Natural killer cell (primary cell): ENCODE data around the gene IDI1. TPM values are rescaled to one million over a fixed set of nuclear protein-coding genes. Genes with fewer than 3 reads are reported as not detected.

ENCODE experiments used
- ATAC-seq, 3 donors: fragments of 150-1000 bp in 2 of 3; fragments of 200-7000 bp in 1 of 3; cut with Tn5 transposase; 1 replicate in 1 of 3; 2 replicates in 2 of 3; pipeline ENCODE4 v1.10.0; 2021; ENCODE audit warnings: mild to moderate bottlenecking in 2 of 3, moderate library complexity in 2 of 3
- DNase-seq, 2 donors: peaks; one replicate each; pipeline versions ENCODE4 v3.0.0 to v3.0.0-alpha.2; 2013 to 2021; ENCODE audit warnings: mixed read lengths in 1 of 2
- H3K27ac ChIP-seq: one replicate; pipeline ENCODE4 v1.5.1; 2013; ENCODE audit warnings: mild to moderate bottlenecking, low read length
- H3K27me3 ChIP-seq: one replicate; pipeline ENCODE4 v1.6.1; 2013; ENCODE audit warnings: low read length; ENCODE audit not compliant: control insufficient read depth, insufficient read depth
- H3K36me3 ChIP-seq: one replicate; pipeline ENCODE4 v1.6.1; 2013; ENCODE audit warnings: low read length; ENCODE audit not compliant: control insufficient read depth, insufficient read depth
- H3K4me1 ChIP-seq: one replicate; pipeline ENCODE4 v1.6.1; 2013; ENCODE audit warnings: low read length; ENCODE audit not compliant: control insufficient read depth, insufficient read depth
- H3K4me3 ChIP-seq: one replicate; pipeline ENCODE4 v1.5.1; 2013; ENCODE audit warnings: low read length
- H3K9me3 ChIP-seq: one replicate; pipeline ENCODE4 v1.6.1; 2013; ENCODE audit warnings: low read length; ENCODE audit not compliant: control insufficient read depth, insufficient read depth
- H3K27ac Mint-ChIP-seq, 2 donors: one replicate each; pipeline ENCODE4 v1.8.0; 2022; ENCODE audit warnings: mild to moderate bottlenecking in 2 of 2, mixed read lengths in 2 of 2, moderate library complexity in 1 of 2
- H3K27me3 Mint-ChIP-seq, 2 donors: one replicate each; pipeline ENCODE4 v1.8.0; 2022; ENCODE audit warnings: low read depth in 2 of 2, mixed read lengths in 2 of 2
- H3K36me3 Mint-ChIP-seq: one replicate; pipeline ENCODE4 v1.8.0; 2022; ENCODE audit warnings: mixed read lengths
- H3K4me1 Mint-ChIP-seq, 2 donors: one replicate each; pipeline ENCODE4 v1.8.0; 2022; ENCODE audit warnings: mixed read lengths in 2 of 2
- H3K4me3 Mint-ChIP-seq: one replicate; pipeline ENCODE4 v1.8.0; 2022; ENCODE audit warnings: mild to moderate bottlenecking, moderate library complexity, mixed read lengths
- H3K9me3 Mint-ChIP-seq, 2 donors: one replicate each; pipeline ENCODE4 v1.8.0; 2022; ENCODE audit warnings: mixed read lengths in 2 of 2
- CTCF ChIP-seq: fragments of 200-600 bp; IDR thresholded peaks from one replicate; pipeline ENCODE4 v1.8.0; 2022; ENCODE audit warnings: antibody characterized with exemption
- WGBS: methylation state at CpG from one replicate; pipeline ENCODE4 v1.1.7; 2013; ENCODE audit warnings: missing lambda C conversion rate; ENCODE audit not compliant: insufficient coverage; 5-methylcytosine and 5-hydroxymethylcytosine counted together
- intact Hi-C: fragments of 100-400 bp; cut with micrococcal nuclease; formaldehyde crosslinking; loops from one replicate; pipeline ENCODE4 v1.14.2; 2022
- total RNA-seq, 4 donors: library from RNA; stranded (reverse); fragments of 120-200 nt in 1 of 4; gene quantifications; one replicate each; pipeline versions ENCODE4 v1.2.3 to v1.2.4, GENCODE V29; 2013 to 2022

IDI1 gene
- total RNA-seq, 3 donors from 2014 or later (not counting 1 experiment from before 2014, with no cell fraction given) = 156 to 229 (median 163) TPM

- Mint-ChIP-seq H3K4me3 (no peak overlapping the region), H3K4me1 (peaks cover 22 to 35% of the 10 kb centered on the region in 2 donors)
- WGBS = 97% methylated on average over 28 of the region's 28 CpGs
Observed at GRCh38 chr10:1084011-1084950, 35.4 kb upstream of the IDI1 start.

GRCh38 chr10:1083581-1083980 is 34.7 kb upstream of the IDI1 start:
- Mint-ChIP-seq H3K27ac (peak overlapping the region in 1 of 2 donors; percentile 45), H3K9me3 (no peaks in the 10 kb centered on the region), H3K4me3 (no peak overlapping the region), H3K27me3 (no peaks in the 10 kb centered on the region), H3K4me1 (peaks cover 22 to 36% of the 10 kb centered on the region in 2 donors), H3K36me3 (peaks cover 7% of the 10 kb centered on the region)
- no peak overlapping the region for H3K27ac ChIP-seq
- H3K36me3 ChIP-seq = peaks cover 92% of the 10 kb centered on the region
- DNase-seq (no peak), ATAC-seq (no peak)
- WGBS = 97% methylated on average over 17 of the region's 17 CpGs
- no peaks in the 10 kb centered on the region for H3K9me3 ChIP-seq
- H3K4me1 ChIP-seq = peaks cover 5% of the 10 kb centered on the region
- TF ChIP-seq CTCF = no peak
- intact Hi-C loops = no loop called here
- H3K27me3 ChIP-seq = no peaks in the 10 kb centered on the region
- H3K4me3 ChIP-seq = no peak overlapping the region

More at GRCh38 chr10:1084011-1084950, 35.4 kb upstream of the IDI1 start:
- Mint-ChIP-seq H3K9me3 (no peaks in the 10 kb centered on the region), H3K36me3 (peaks cover 8% of the 10 kb centered on the region), H3K27me3 (no peaks in the 10 kb centered on the region), H3K27ac (peak overlapping the region; percentile 14 to 45)
- Histone ChIP-seq H3K27me3 (no peaks in the 10 kb centered on the region), H3K27ac (no peak overlapping the region), H3K36me3 (peaks cover 93% of the 10 kb centered on the region), H3K9me3 (no peaks in the 10 kb centered on the region), H3K4me3 (no peak overlapping the region), H3K4me1 (peaks cover 5% of the 10 kb centered on the region)
- DNase-seq = no peak
- ATAC-seq = no peak
- no peak for TF ChIP-seq CTCF
- intact Hi-C loops = no loop called here

GRCh38 chr10:1078668-1079067 is 29.7 kb upstream of the IDI1 start:
- no peaks in the 10 kb centered on the region for H3K27me3 ChIP-seq
- DNase-seq (no peak), ATAC-seq (no peak)
- no peak overlapping the region for H3K4me3 Mint-ChIP-seq
- no peaks in the 10 kb centered on the region for H3K9me3 Mint-ChIP-seq
- no peak overlapping the region for H3K4me3 ChIP-seq
- peaks cover 74% of the 10 kb centered on the region for H3K36me3 ChIP-seq
- no peaks in the 10 kb centered on the region for H3K9me3 ChIP-seq
- no peak for TF ChIP-seq CTCF
- H3K27ac Mint-ChIP-seq = peak overlapping the region; percentile 45 to 62
- no peak overlapping the region for H3K27ac ChIP-seq
- no peaks in the 10 kb centered on the region for H3K27me3 Mint-ChIP-seq
- no peaks in the 10 kb centered on the region for H3K4me1 ChIP-seq
- intact Hi-C loops = no loop called here
- H3K36me3 Mint-ChIP-seq = peaks cover 7% of the 10 kb centered on the region
- peaks cover 8 to 33% of the 10 kb centered on the region in 2 donors for H3K4me1 Mint-ChIP-seq
